Mesendoderm (in vitro differentiated cells): ENCODE data around the gene GSE1.

Source experiments
- DNase-seq: peaks from one replicate; pipeline ENCODE4 v3.0.0; 2013
- H2AK5ac ChIP-seq: 2 replicates; pipeline ENCODE4 v1.6.1; 2013; ENCODE audit warnings: low read length, inconsistent platforms
- H2BK120ac ChIP-seq: 2 replicates; pipeline ENCODE4 v1.6.1; 2013; ENCODE audit warnings: low read depth, mild to moderate bottlenecking, low read length, moderate library complexity, mixed read lengths
- H2BK15ac ChIP-seq: replicated peaks from 2 replicates; pipeline ENCODE4 v1.6.1; 2013; ENCODE audit warnings: low read depth, mild to moderate bottlenecking, moderate library complexity
- H2BK5ac ChIP-seq: 2 replicates; pipeline ENCODE4 v1.6.1; 2013; ENCODE audit warnings: low read length, inconsistent platforms
- H3K18ac ChIP-seq: 2 replicates; pipeline ENCODE4 v1.6.1; 2013; ENCODE audit warnings: mild to moderate bottlenecking, low read length, mixed read lengths
- H3K23ac ChIP-seq: one replicate; pipeline ENCODE4 v1.6.1; 2013; ENCODE audit warnings: low read length
- H3K27ac ChIP-seq: 2 replicates; pipeline ENCODE4 v1.5.1; 2013; ENCODE audit warnings: low read depth, mild to moderate bottlenecking, inconsistent platforms, low read length, moderate library complexity
- H3K27me3 ChIP-seq: 2 replicates; pipeline ENCODE4 v1.6.1; 2013; ENCODE audit warnings: low read length, control low read depth, mild to moderate bottlenecking, inconsistent platforms; ENCODE audit not compliant: insufficient read depth, poor library complexity
- H3K36me3 ChIP-seq: 2 replicates; pipeline ENCODE4 v1.6.1; 2013; ENCODE audit warnings: low read length, inconsistent platforms; ENCODE audit not compliant: control insufficient read depth, insufficient read depth
- H3K4ac ChIP-seq: one replicate; pipeline ENCODE4 v1.6.1; 2013; ENCODE audit warnings: low read depth, mild to moderate bottlenecking, low read length, moderate library complexity
- H3K4me1 ChIP-seq: 2 replicates; pipeline ENCODE4 v1.6.1; 2013; ENCODE audit warnings: low read depth, low read length, inconsistent platforms; ENCODE audit not compliant: control insufficient read depth
- H3K4me2 ChIP-seq: 2 replicates; pipeline ENCODE4 v1.6.1; 2013; ENCODE audit warnings: low read length
- H3K4me3 ChIP-seq: 2 replicates; pipeline ENCODE4 v1.5.1; 2013; ENCODE audit warnings: mild to moderate bottlenecking, low read length
- H3K56ac ChIP-seq: one replicate; pipeline ENCODE4 v1.6.1; 2013; ENCODE audit warnings: low read length
- H3K79me1 ChIP-seq: 2 replicates; pipeline ENCODE4 v1.6.1; 2013; ENCODE audit warnings: low read length, inconsistent platforms
- H3K79me2 ChIP-seq: 2 replicates; pipeline ENCODE4 v1.6.1; 2013; ENCODE audit warnings: mild to moderate bottlenecking, low read length; ENCODE audit not compliant: control insufficient read depth, insufficient read depth
- H3K9ac ChIP-seq: 2 replicates; pipeline ENCODE4 v1.6.1; 2013; ENCODE audit warnings: low read length, inconsistent platforms
- H4K5ac ChIP-seq: one replicate; pipeline ENCODE4 v1.6.1; 2013; ENCODE audit warnings: low read length
- H4K8ac ChIP-seq: one replicate; pipeline ENCODE4 v1.6.1; 2013; ENCODE audit warnings: low read depth, mild to moderate bottlenecking, control low read depth, low read length, moderate library complexity
- WGBS: extraction: QIAGEN DNeasy Blood & Tissue Kit; methylation state at CpG from one replicate; pipeline ENCODE4 v1.1.7; 2013; ENCODE audit warnings: low lambda C conversion rate, missing lambda C conversion rate; ENCODE audit not compliant: insufficient coverage; ENCODE audit errors: extremely low coverage; 5-methylcytosine and 5-hydroxymethylcytosine counted together

GSE1 gene

GRCh38 chr16:85695196-85696128, 82.3 kb downstream of the GSE1 start:
- no peak overlapping the region for H4K5ac ChIP-seq
- no peak overlapping the region for H4K8ac ChIP-seq
- H2BK15ac ChIP-seq: no peak overlapping the region
- H3K4me3 ChIP-seq: no peak overlapping the region
- DNase-seq: no peak
- no peaks in the 10 kb centered on the region for H3K79me1 ChIP-seq
- WGBS: no CpG with 5 or more reads among the region's 24 CpGs
- H3K27ac ChIP-seq: no peak overlapping the region
- no peak overlapping the region for H3K4me2 ChIP-seq
- H3K56ac ChIP-seq: no peak overlapping the region
- no peaks in the 10 kb centered on the region for H3K27me3 ChIP-seq
- no peak overlapping the region for H3K23ac ChIP-seq
- H3K18ac ChIP-seq: no peak overlapping the region
- H2AK5ac ChIP-seq: no peak overlapping the region
- H3K9ac ChIP-seq: no peak overlapping the region
- H2BK120ac ChIP-seq: no peak overlapping the region
- no peak overlapping the region for H2BK5ac ChIP-seq
- H3K36me3 ChIP-seq: no peaks in the 10 kb centered on the region
- no peak overlapping the region for H3K4ac ChIP-seq
- no peaks in the 10 kb centered on the region for H3K4me1 ChIP-seq
- no peaks in the 10 kb centered on the region for H3K79me2 ChIP-seq

DNA sequence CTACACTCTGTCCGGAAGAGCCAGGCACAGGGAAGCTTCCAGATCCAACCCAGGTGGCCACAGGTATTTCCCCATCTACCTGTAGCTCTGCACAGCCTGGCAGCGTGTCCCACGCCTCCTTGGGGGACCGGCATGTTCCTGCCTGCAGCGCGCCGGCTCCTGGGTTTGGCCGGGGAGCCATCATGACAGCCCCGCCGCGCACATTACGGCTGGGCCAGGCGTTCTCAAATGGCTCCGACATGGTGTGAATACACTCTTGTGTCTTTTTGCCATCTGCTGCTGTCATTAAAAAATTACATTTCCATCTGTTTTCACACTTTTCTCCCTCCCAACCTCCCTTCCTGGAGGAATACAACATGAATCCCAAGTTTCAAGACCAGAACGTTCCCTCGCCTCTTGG, 83.7 kb downstream of the GSE1 start:
- no peak overlapping the region for H3K27ac ChIP-seq
- H2BK15ac ChIP-seq: no peak overlapping the region
- H3K4me2 ChIP-seq: no peak overlapping the region
- H4K8ac ChIP-seq: no peak overlapping the region
- no peak overlapping the region for H3K23ac ChIP-seq
- H2BK5ac ChIP-seq: no peak overlapping the region
- no peaks in the 10 kb centered on the region for H3K36me3 ChIP-seq
- H3K79me1 ChIP-seq: no peaks in the 10 kb centered on the region
- no peak overlapping the region for H3K18ac ChIP-seq
- H3K79me2 ChIP-seq: no peaks in the 10 kb centered on the region
- no peak overlapping the region for H2BK120ac ChIP-seq
- no peak overlapping the region for H3K9ac ChIP-seq
- no CpG with 5 or more reads among the region's 16 CpGs for WGBS
- H2AK5ac ChIP-seq: no peak overlapping the region
- no peak for DNase-seq
- no peak overlapping the region for H3K56ac ChIP-seq
- no peak overlapping the region for H4K5ac ChIP-seq
- no peak overlapping the region for H3K4me3 ChIP-seq
- no peaks in the 10 kb centered on the region for H3K27me3 ChIP-seq
- H3K4me1 ChIP-seq: no peaks in the 10 kb centered on the region
- no peak overlapping the region for H3K4ac ChIP-seq

GRCh38 chr16:85697431-85697830, 84.3 kb downstream of the GSE1 start:
- Histone ChIP-seq H3K23ac (no peak overlapping the region), H2AK5ac (no peak overlapping the region)
- WGBS: no CpG with 5 or more reads among the region's 14 CpGs

GRCh38 chr16:85698459-85698891, 85.4 kb downstream of the GSE1 start:
- Histone ChIP-seq H3K4me2 (no peak overlapping the region), H2AK5ac (no peak overlapping the region), H3K27ac (no peak overlapping the region), H3K18ac (no peak overlapping the region), H3K4me1 (no peaks in the 10 kb centered on the region), H4K5ac (no peak overlapping the region), H2BK15ac (no peak overlapping the region), H3K4me3 (no peak overlapping the region), H3K36me3 (no peaks in the 10 kb centered on the region), H3K79me1 (no peaks in the 10 kb centered on the region), H3K4ac (no peak overlapping the region), H3K9ac (no peak overlapping the region), H4K8ac (no peak overlapping the region), H2BK5ac (no peak overlapping the region), H3K79me2 (no peaks in the 10 kb centered on the region), H2BK120ac (no peak overlapping the region), H3K23ac (no peak overlapping the region), H3K27me3 (no peaks in the 10 kb centered on the region), H3K56ac (no peak overlapping the region)
- no CpG with 5 or more reads among the region's 7 CpGs for WGBS
- no peak for DNase-seq

More at GRCh38 chr16:85697431-85697830, 84.3 kb downstream of the GSE1 start:
- Histone ChIP-seq H4K5ac (no peak overlapping the region), H3K4me1 (no peaks in the 10 kb centered on the region), H2BK5ac (no peak overlapping the region), H2BK15ac (no peak overlapping the region), H3K79me2 (no peaks in the 10 kb centered on the region), H3K27ac (no peak overlapping the region), H3K79me1 (no peaks in the 10 kb centered on the region), H3K4me3 (no peak overlapping the region), H3K36me3 (no peaks in the 10 kb centered on the region), H3K18ac (no peak overlapping the region), H3K56ac (no peak overlapping the region), H3K9ac (no peak overlapping the region), H3K4me2 (no peak overlapping the region), H2BK120ac (no peak overlapping the region), H3K4ac (no peak overlapping the region), H4K8ac (no peak overlapping the region), H3K27me3 (no peaks in the 10 kb centered on the region)
- no peak for DNase-seq

- no peak overlapping the region for H2BK15ac ChIP-seq
- no peak overlapping the region for H4K8ac ChIP-seq
- H2BK5ac ChIP-seq: no peak overlapping the region
- H3K4me1 ChIP-seq: no peaks in the 10 kb centered on the region
- H3K18ac ChIP-seq: no peak overlapping the region
- H3K36me3 ChIP-seq: no peaks in the 10 kb centered on the region
- H3K79me1 ChIP-seq: no peaks in the 10 kb centered on the region
- no peak overlapping the region for H3K56ac ChIP-seq
- H4K5ac ChIP-seq: no peak overlapping the region
- no peak overlapping the region for H3K4ac ChIP-seq
- no peak overlapping the region for H3K9ac ChIP-seq
- DNase-seq: peak; percentile 43
- H3K23ac ChIP-seq: no peak overlapping the region
- H3K79me2 ChIP-seq: no peaks in the 10 kb centered on the region
- H2BK120ac ChIP-seq: no peak overlapping the region
- no CpG with 5 or more reads among the region's 12 CpGs for WGBS
- H3K27ac ChIP-seq: no peak overlapping the region
- no peak overlapping the region for H3K4me3 ChIP-seq
- no peak overlapping the region for H3K4me2 ChIP-seq
- no peaks in the 10 kb centered on the region for H3K27me3 ChIP-seq
- H2AK5ac ChIP-seq: no peak overlapping the region
Observed at GRCh38 chr16:85698935-85699558, 85.9 kb downstream of the GSE1 start.
